Measurements from ENCODE around the gene PALD1.

GRCh38 chr10:70573599-70574506 is 95.3 kb downstream of the PALD1 start:
- TF ChIP-seq CTCF (IDR thresholded peaks at IDR 0.05) (no peak), POLR2A (IDR thresholded peaks at IDR 0.05) (no peak)

All from adrenal gland (tissue), 5 donors.